Measurements from ENCODE around the gene COL1A1. TPM values are rescaled to one million over a fixed set of nuclear protein-coding genes. Genes with fewer than 3 reads are reported as not detected.

Gene COL1A1
- total RNA-seq, 1 donor from 2014 or later: 1.1 TPM

- Histone ChIP-seq H3K36me3 (no peaks in the 10 kb centered on the region), H3F3A (ENCODE audit: low read depth) (peaks cover 29% of the 10 kb centered on the region), H3K4me2 (peak overlapping the region; percentile 96), H4K20me1 (ENCODE audit: low read depth) (peaks cover 55% of the 10 kb centered on the region), H3K4me3 (peak overlapping the region; percentile 78), H3K9ac (no peak overlapping the region), H3K4me1 (peaks cover 37% of the 10 kb centered on the region), H3K27ac (no peak overlapping the region), H3K27me3 (peaks cover 13% of the 10 kb centered on the region), H3K79me2 (ENCODE audit: low read depth) (peaks cover 48% of the 10 kb centered on the region), H2AFZ (replicated peaks) (no peak overlapping the region), H3K9me3 (ENCODE audit: low read depth) (no peaks in the 10 kb centered on the region)
- Mint-ChIP-seq H3K27ac (peak overlapping the region; percentile 78), H3K9me3 (no peaks in the 10 kb centered on the region), H3K4me3 (peak overlapping the region; percentile 87), H3K4me1 (peaks cover 42% of the 10 kb centered on the region), H3K27me3 (ENCODE audit: insufficient read depth, low read depth) (peaks cover 10% of the 10 kb centered on the region), H3K36me3 (peaks cover 12% of the 10 kb centered on the region)
- peak; percentile 54 for DNase-seq (ENCODE audit: low spot score)
- TF ChIP-seq EZH2 (IDR thresholded peaks at IDR 0.05) (no peak), CTCF (IDR thresholded peaks at IDR 0.05) (peak; percentile 28)
These were observed 53.0 kb downstream of the COL1A1 start for GRCh38 chr17:50148226-50149090.

GRCh38 chr17:50147841-50148225 lies 53.6 kb downstream of the COL1A1 start:
- DNase-seq (ENCODE audit: low spot score): no peak
- Histone ChIP-seq H3K4me3 (peak overlapping the region; percentile 78), H3K9me3 (ENCODE audit: low read depth) (no peaks in the 10 kb centered on the region), H3K36me3 (no peaks in the 10 kb centered on the region), H3K27ac (no peak overlapping the region), H4K20me1 (ENCODE audit: low read depth) (peaks cover 55% of the 10 kb centered on the region), H3F3A (ENCODE audit: low read depth) (peaks cover 29% of the 10 kb centered on the region), H3K27me3 (peaks cover 13% of the 10 kb centered on the region), H3K79me2 (ENCODE audit: low read depth) (peaks cover 48% of the 10 kb centered on the region), H3K4me2 (peak overlapping the region; percentile 96), H3K4me1 (peaks cover 34% of the 10 kb centered on the region), H2AFZ (replicated peaks) (no peak overlapping the region), H3K9ac (peak overlapping the region; percentile 49)
- Mint-ChIP-seq H3K9me3 (no peaks in the 10 kb centered on the region), H3K36me3 (peaks cover 15% of the 10 kb centered on the region), H3K4me1 (peaks cover 42% of the 10 kb centered on the region), H3K27ac (no peak overlapping the region), H3K4me3 (peak overlapping the region; percentile 87), H3K27me3 (ENCODE audit: insufficient read depth, low read depth) (peaks cover 10% of the 10 kb centered on the region)
- no peak for TF ChIP-seq EZH2phosphoT487 (IDR thresholded peaks at IDR 0.05)
- no peak for TF ChIP-seq EZH2 (IDR thresholded peaks at IDR 0.05)
- no peak for TF ChIP-seq CTCF (IDR thresholded peaks at IDR 0.05)

DNA sequence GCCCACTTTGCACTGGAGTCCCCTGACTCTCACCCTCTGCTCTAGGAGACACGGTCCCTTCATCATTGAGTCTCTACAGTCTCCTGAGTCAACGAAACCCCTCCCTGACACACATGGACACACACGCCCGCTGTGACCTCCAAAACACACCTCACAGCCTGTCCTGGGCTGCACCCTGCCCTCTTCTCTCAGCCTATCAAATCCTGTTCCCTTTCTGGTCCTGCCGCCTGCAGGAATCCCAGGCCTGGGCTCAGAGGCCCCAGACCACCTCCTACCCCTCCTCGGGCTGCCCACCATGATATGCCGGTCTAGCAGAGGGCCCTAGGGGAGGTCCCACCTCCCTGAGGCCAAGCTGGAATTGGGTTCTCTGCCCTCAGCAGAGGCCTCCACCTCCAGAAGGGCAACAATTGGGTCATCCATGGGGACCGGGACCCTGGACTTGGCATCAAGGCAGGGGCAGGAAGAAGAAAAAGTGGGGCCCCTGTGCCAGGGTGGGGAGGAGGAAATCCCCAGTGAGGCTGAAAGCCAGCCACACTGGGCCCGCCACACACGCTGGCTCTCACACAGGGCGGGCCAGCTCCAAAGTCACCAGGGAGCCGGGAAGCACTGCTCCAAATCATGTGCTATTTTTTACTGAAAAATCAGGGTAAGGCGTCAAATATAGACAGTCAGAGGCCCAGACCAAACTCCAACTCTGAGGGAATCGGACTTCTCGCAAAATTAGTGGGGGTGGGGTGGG lies 54.3 kb downstream of the COL1A1 start:
- DNase-seq (ENCODE audit: low spot score): no peak
- H3K4me1 Mint-ChIP-seq: peaks cover 35% of the 10 kb centered on the region
- H3K36me3 ChIP-seq: no peaks in the 10 kb centered on the region
- TF ChIP-seq EZH2phosphoT487 (IDR thresholded peaks at IDR 0.05): no peak
- no peak for TF ChIP-seq CTCF (IDR thresholded peaks at IDR 0.05)
- TF ChIP-seq EZH2 (IDR thresholded peaks at IDR 0.05): no peak
- peaks cover 24% of the 10 kb centered on the region for H3F3A ChIP-seq (ENCODE audit: low read depth)
- no peaks in the 10 kb centered on the region for H3K9me3 ChIP-seq (ENCODE audit: low read depth)
- H4K20me1 ChIP-seq (ENCODE audit: low read depth): peaks cover 55% of the 10 kb centered on the region
- peak overlapping the region; percentile 49 for H3K9ac ChIP-seq
- H3K4me3 ChIP-seq: peak overlapping the region; percentile 78
- H3K27ac Mint-ChIP-seq: peak overlapping the region; percentile 63
- peaks cover 13% of the 10 kb centered on the region for H3K27me3 ChIP-seq
- H3K4me1 ChIP-seq: peaks cover 29% of the 10 kb centered on the region
- peaks cover 10% of the 10 kb centered on the region for H3K27me3 Mint-ChIP-seq (ENCODE audit: insufficient read depth, low read depth)
- H3K27ac ChIP-seq: no peak overlapping the region
- peaks cover 20% of the 10 kb centered on the region for H3K36me3 Mint-ChIP-seq
- H2AFZ ChIP-seq (replicated peaks): no peak overlapping the region
- no peaks in the 10 kb centered on the region for H3K9me3 Mint-ChIP-seq
- peaks cover 48% of the 10 kb centered on the region for H3K79me2 ChIP-seq (ENCODE audit: low read depth)
- peak overlapping the region; percentile 87 for H3K4me3 Mint-ChIP-seq
- H3K4me2 ChIP-seq: peak overlapping the region; percentile 96

Measured in neural progenitor cell (in vitro differentiated cells).